ENCODE results near the gene IL31RA.

The IL31RA gene

DNA sequence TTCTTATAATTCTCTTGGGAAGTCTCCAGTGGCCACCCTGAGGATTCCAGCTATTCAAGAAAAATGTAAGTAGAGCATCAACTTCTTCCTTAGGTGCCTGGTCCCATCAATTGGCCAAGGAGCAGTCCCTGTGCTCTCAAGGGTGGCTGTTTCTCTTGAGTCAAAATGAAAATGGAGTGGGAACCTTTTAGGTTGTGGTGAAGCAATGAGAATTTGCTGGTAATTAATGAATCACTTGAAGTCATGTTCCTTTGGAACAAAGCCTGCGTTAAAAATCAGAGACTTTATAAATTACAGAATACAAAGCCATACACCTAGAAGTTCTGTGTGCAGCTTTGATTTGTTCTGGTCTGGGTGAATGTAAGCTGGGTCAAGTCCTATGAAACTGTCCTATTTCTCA is 48.9 kb downstream of the IL31RA start:
- no peak for DNase-seq (ENCODE audit: insufficient read length, low spot score)
- peak; percentile 87 for FAIRE-seq

DNA sequence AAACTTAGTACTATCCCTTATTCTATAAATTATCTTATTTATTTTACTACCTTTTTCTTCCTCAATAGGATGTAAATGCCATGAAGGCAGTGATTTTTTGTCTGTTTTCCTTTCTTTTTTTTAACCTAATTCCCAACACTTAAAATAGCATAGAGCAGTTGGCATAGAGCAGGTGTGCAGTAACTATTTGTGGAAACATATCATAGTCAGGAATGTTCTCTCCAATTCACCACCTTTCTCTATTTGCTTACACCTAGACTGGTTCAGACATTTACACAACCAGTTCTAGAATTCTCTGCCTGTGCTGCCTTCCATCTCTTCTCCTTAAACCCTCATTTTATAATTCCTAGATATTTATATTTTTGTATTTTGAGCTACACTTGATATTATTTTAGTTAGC is 49.6 kb downstream of the IL31RA start:
- FAIRE-seq (no peak), DNase-seq (ENCODE audit: insufficient read length, low spot score) (no peak)

DNA sequence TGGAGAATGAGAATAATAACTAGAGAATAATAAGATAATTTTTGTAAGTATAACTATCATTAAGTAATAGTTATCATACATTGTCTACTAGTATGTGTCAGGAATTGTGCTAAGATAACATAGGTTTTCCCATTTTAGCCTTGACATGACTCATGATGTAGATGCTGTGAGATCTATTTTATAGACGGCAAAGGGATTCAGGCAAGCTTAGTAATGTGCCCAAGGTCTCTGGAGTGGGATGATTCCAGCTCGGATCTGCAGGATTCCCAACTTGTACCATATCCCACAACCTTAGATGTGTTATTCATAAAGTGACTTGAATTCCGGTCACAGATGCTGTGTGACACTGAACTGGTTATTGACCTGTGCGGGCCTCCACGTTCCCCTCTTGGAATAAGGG is 51.5 kb downstream of the IL31RA start:
- DNase-seq (ENCODE audit: insufficient read length, low spot score) (no peak), FAIRE-seq (peak; percentile 68)

DNA sequence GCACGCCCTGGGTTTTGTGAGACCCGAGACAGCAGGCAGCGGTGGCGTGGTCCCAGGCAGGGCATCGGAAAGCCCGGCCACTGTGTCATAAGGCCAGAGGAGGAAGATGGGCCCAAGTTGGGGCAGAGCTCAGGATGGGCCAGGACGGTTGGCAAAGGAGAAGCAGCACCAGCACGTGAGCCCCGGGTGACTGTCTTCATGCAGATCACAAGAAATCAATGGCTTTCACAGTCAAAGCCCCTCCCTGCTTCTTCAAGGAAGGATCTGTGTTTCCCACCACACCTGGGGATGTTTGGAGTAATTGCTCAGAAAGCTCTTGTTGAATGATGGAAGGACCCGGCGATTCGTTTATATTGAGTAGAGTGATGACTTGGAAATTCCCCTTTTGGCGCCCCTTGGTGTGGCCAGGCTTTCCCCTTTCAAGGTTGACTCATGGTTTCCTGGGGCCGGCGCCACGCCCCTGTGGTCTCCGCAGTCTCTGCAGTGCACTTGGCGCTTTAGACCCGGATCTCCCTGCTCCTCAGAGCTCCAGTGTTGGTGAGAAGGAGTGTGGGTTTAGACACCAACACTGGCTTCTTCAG is 52.1 kb downstream of the IL31RA start:
- DNase-seq (ENCODE audit: insufficient read length, low spot score) = no peak
- FAIRE-seq = peak; percentile 93

DNA sequence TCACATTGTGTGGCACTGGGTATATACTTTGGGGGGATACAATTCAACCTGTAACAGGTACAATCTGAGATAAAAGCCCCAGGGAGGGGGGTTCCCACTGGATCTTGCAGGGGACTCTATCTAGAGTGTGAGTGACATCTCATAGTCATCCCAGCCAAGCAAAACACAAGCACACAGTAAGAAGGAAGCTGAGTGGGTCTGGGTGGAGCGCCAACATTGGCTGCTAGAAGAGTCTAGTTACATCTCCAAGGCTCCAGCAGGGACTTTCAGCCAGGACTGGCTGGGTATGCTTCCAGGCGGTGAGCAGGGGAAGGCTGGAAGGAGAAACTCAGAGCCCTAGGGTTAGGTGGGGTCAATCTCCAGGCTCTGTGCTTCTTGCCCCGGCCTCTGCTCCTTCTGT is 53.0 kb downstream of the IL31RA start:
- DNase-seq (ENCODE audit: insufficient read length, low spot score) (no peak), FAIRE-seq (peak; percentile 42)

DNA sequence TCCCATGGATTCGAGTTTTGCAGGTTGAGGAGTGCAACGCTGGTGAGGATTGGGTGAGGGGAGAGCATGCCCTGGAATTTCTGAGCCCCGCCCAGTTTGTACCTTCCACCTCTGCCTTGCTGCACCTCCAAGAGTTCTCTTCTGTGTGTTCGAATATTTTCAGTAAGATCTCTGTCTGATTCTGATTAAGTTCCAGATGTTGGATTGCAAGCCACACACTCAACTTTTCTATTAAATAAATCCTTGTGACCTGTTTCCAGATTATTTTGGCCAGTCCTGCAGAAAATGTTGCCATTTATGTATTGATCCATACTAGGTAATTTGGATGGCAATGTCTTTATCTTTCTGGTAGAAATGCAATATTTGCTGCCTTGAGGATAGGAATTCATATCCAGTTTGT is 54.1 kb downstream of the IL31RA start:
- FAIRE-seq = no peak
- no peak for DNase-seq (ENCODE audit: insufficient read length, low spot score)

DNA sequence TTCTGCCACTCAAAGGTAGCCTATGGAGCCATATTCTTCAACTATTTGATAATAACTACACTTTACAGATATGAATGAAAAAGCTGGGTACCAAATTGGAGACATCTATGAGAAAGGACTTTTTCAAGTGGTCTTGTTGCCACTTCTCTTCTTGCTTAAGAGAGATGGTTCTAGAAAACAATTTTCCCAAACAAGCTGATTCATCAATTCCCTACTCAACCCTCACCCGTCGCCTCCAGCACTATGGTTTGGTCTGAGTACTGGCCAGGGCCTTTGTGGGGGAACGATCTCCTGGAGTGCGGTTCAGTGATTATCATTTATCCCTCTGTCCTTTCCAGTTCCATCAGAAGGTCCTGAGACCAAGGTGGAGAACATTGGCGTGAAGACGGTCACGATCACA is 56.8 kb downstream of the IL31RA start:
- FAIRE-seq = no peak
- DNase-seq (ENCODE audit: insufficient read length, low spot score) = no peak

DNA sequence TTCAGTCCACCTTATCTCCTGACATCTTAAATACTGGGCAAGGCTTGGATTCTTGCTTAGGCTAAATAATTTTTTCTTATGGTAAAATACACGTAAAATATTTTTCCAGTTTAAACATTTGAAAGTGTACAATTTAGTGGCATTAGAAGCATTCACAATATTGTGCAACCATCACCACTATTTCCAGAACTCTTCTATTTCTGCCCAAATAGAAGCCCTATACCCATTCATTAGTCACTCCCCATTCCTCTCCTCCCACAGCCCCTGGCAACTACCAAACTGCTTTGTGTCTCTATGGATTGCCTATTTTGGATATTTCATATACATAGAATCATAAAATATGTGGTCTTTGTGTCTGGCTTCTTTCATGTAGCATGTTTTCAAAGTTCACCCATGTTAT is 57.6 kb downstream of the IL31RA start:
- DNase-seq (ENCODE audit: insufficient read length, low spot score) (no peak), FAIRE-seq (no peak)

DNA sequence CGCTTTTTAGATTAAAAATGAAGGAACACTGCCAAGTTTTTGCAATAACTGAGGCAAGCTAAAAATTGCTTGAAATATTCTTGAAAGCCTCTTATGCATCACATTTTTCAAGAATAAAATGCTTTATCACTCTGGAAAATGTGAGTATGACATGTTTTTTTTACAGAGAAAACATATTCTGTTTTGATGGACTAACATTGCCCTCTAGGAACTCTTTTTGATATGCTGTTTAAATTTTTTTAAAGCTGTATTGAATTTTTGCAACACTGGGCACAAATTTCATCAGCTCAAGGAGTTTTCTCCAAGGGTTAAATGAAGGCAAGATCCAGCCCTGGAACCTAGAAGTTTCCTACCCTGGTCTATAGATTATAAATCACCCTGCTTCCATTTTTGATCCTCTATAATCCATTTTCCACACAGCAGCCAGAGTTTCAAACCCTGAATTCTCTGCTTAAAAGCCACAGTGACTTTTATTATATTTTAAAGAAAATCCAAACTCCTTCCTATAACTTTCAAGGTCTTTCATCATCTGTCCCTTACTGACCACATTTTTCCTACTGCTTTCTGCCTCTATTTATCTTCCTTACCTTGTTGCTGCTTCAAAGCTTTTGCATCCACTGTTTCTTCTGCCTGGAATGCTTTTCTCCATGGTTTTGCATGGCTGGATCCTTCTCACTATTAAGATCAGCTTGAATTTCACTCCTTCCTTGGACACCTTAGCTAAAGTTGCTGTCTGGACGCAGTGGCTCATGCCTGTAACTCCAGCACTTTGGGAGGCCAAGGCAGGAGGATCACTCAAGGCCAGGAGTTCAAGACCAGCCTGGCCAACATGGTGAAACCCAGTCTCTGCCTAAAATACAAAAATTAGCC is 60.9 kb downstream of the IL31RA start:
- FAIRE-seq = peak; percentile 48
- no peak for DNase-seq (ENCODE audit: insufficient read length, low spot score)

DNA sequence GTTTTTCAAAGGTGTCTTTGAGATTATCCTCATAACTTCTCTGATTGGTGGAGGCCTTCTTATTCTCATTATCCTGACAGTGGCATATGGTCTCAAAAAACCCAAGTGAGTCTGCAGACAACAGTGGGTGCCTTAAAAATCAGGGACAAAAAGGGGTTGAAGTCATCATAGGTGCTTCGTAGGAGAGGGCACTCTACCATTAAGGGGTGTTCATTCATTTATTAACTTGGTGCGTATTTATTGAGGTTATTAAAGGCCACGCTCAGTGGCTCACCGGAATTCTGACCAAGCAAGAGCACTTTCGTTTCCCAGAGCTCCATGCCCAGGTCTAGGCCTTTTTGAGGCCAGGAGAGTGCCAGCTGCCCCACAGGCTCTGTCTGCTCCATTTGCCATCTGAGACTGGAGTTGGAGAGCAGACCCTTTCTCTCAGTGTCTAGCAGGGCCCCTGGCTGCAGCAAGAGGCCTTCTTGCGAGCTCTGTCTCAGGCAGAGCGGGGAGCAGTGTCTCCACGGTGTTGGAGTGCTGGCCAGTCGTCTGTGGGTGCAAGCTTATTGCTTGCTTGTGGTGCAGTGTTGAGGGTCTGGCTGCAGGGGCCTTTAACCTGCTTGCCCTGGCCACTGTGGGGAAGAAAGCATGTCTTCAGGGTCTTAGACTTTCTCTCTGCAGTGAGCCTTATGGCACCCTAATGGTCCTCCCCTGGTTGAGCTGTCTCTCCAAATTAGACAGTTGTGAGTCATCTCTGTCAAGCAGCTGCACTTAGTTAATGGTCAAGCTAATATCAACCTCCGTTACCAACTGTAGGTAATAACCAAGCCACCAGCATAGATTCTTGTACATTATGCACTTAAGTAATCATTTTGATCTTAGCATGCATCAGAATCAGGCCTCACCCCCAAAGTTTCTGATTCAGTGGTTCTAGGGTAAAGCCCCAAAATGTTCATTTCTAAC is 62.6 kb downstream of the IL31RA start:
- peak; percentile 97 for FAIRE-seq
- DNase-seq (ENCODE audit: insufficient read length, low spot score) = no peak

DNA sequence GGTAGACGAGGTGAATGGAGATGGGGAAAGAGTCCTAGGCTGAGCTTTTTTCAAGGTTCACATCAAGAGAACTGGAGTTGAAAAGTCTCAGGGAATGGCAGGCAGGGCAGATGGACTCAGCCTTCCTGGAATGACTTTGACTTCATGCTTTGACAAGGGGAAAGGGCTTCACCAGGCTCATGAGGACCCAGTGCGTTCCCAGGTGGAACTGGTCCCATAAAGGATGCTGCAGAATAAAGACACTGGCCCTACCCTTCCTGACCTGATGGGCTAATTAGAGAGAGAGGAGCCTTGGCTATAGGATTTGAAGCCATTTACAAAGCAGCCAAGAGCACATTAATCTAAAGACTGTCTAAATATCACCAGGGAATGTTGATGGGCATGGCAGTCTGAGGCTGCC is 63.8 kb downstream of the IL31RA start:
- no peak for FAIRE-seq
- DNase-seq (ENCODE audit: insufficient read length, low spot score) = no peak

DNA sequence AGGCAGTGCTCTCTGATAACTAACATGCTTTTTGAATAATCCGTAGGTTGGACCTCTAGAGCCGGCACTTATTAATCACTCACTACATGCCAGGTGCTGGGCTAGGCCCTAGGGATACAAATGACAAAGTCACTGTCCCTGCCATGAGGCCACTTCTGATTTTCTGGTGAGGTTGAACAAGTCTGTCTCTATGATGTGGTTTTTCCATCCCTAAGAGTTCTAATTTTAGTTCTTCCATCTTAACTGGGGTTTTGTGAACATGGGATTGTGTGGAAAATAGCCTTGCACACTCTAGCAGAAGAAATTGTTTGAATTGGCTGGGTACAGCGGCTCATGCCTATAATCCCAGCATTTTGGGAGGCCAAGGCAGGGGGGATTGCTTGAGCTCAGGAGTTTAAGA is 64.6 kb downstream of the IL31RA start:
- FAIRE-seq = no peak

DNA sequence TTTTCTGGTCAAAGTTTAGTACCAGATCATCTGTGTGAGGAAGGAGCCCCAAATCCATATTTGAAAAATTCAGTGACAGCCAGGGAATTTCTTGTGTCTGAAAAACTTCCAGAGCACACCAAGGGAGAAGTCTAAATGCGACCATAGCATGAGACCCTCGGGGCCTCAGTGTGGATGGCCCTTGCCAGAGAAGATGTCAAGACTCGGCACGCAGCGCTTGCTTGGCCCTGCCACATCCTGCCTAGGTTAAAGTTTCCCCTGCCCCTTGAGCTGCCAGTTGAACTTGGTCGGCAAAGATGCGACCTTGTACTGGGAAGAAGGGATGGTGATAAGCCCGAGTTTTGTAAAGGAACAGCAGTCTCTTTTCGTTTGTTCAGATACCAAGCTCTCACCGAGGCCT is 65.8 kb downstream of the IL31RA start:
- no peak for FAIRE-seq
- DNase-seq (ENCODE audit: insufficient read length, low spot score) = no peak

More for the DNA sequence above, 64.6 kb downstream of the IL31RA start:
- no peak for DNase-seq (ENCODE audit: insufficient read length, low spot score)

DNA sequence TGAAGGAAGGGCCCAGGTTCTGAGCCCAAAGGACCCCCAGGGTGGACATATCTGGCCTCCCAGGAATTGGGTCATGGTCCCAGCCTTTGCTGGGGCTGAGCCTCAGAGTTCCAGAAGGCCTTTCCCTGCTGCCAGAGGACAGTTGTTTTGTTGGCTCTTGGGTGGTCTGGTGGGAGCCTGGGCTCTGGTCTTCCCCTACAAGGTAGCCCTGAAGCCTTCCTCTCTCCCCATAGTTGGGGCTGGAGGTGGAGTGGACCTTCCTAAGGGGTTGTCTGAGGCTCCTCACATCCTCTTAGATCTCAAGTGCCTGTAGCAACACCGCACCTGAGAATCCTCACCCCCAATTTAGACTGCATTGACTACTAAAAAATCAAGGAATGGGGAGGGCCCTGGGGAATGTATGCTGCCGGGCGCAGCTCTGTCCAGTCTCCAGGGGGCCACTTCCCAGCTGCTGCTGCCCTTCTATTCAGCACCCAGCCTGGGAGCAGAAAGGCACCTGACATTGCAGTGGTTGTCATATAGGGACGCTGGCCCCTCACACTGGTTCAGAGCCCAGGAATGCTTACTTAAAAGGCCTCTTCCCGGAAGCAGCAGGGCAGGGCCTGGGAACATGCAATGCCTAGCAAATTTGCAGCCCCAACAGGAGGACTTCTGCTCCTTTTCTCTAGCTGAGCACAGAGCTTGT is 66.4 kb downstream of the IL31RA start:
- no peak for FAIRE-seq

DNA sequence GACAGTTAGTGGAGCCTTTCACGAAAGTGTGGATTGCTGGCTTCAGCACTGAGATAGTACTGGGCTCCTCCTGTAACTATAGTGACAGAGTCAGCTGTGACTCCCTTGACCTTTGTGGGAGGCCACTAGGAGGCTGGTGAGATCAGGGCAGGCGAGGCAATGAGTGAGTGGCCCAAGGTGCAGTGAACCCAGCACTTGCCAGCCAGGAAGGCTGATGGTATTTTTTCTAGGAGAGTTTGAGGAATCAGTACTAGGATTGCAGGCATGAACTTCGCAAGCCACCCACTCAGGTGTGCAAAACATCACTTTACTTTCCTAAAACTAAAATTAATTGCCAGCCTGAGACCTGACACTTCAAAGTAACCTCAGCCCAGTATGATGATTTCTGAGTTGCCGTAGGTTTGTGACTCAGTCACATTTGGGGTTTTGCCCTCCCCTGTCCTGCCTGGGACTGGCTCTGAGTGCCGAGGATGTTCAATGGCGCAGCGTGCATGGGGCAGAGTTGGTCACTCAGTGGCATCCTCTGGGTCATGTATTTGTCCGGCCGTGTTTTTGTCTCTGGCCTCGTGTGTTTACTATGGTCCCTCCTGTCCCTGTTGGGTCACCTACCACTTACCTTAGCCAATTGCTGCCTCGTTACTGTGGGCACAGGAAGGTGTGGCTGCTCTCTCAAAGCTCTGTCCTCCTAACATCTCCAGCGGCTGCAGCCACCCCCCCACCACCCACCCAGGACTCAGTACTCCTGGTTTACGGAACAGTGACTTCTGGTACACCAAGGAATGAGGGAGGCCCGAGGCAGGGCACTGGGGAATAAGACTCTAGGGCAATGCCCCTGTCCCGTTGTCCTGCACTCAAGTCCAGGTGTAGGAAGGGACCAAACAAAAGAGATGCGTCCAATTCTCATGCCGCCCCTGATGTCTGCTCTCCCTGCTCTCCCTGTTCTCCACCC is 67.2 kb downstream of the IL31RA start:
- FAIRE-seq = no peak
- DNase-seq (ENCODE audit: insufficient read length, low spot score) = no peak

More for the DNA sequence above, 66.4 kb downstream of the IL31RA start:
- no peak for DNase-seq (ENCODE audit: insufficient read length, low spot score)

DNA sequence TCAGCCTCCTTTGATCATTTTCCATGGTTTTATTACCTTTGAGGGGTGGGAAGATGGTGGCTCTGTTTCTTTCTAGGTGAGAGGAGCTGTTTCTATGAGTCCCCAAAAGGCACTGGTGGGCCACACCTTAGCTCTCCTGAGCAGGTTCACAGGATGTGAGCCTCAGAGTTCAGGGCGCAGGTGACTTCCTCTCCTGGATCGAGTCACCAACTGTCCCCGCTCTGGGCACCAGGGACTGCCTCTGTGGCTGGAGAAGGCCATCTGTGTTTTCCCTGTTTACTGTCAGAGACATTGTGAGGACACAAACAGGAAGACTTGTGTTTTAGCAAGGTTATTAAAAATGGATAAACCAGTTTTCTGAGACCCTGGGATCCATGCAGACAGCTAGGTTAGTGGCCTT is 68.5 kb downstream of the IL31RA start:
- FAIRE-seq (no peak), DNase-seq (ENCODE audit: insufficient read length, low spot score) (no peak)

DNA sequence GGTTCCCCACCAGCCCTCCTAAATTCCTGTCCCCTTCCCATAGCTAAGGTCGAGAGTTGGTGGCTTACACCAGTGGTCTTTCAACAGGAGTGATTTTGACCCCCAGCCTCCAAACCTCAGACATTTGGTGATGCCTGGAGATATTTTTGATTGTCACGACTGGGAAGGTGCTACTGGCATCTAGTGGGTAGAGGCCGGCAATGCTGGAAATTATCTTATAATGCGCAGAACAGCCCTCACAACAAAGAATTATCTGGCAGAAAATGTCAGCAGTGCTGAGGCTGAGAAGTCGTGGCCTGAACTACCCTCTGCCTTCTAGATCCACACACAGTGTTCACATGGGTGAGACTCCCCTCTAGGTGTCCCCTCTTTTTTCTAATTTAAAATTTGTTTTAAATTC is 69.6 kb downstream of the IL31RA start:
- no peak for DNase-seq (ENCODE audit: insufficient read length, low spot score)
- FAIRE-seq = no peak

DNA sequence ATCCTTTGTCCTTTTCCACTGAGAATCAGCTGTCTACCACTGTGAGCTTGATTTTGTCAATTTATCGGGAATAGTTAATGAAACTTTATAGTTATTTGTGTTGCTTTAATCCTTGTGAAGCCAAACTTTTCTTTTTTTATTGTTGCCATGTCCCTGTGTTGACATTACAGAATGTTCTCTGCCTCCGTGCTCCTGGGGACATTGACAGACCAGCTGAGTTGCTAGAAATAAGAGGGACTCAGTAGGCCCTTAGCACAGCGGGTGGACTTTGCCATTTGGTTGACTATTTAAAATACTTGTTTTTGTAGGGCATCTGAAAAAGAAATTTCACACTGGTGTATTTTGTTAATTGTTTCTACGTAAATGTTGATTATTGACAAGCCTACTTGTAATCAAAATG is 70.5 kb downstream of the IL31RA start:
- FAIRE-seq (no peak), DNase-seq (ENCODE audit: insufficient read length, low spot score) (no peak)

DNA sequence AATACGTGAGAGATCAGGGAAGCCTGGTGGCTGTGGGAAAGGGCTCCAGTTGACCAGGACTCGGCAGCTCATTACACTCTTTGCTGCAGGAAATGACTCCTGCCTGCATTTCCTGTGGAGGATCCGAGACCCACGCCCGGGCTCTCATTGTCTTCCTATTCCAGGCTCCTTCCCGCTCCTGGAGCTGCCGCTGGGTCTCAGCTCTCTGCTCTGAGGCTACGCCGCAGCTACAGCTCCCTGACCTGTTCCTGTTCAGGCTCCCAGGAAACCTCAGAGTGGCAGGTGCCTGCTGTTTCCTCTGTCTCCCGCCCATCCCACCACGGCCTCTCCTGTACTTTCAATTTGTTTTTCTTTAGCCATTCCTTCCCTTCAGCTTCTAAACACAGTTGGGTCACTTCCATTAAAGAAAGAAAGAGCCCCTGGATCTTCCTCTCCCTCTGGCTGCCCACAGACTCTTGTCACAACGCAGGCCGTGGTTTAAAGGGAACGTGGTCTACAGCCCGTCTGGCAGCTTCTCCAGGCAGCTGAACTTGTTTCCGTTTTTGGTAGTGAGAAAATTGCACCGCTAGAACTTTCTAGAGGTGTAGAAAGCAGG is 72.1 kb downstream of the IL31RA start:
- DNase-seq (ENCODE audit: insufficient read length, low spot score) (no peak), FAIRE-seq (peak; percentile 66)

Data from GM19239 (cell line).